WI38 (cell line): ENCODE results near the gene NXT1.

Experiments
- H3K4me3 ChIP-seq: 2 replicates; pipeline ENCODE4 v1.5.1; 2011; ENCODE audit warnings: low read depth, mild to moderate bottlenecking, control low read depth, low read length
- CTCF ChIP-seq: IDR thresholded peaks from 2 replicates; pipeline ENCODE4 v1.5.1; 2012; ENCODE audit warnings: low read depth, mild to moderate bottlenecking, control low read depth, low read length

The NXT1 gene

GRCh38 chr20:23331450-23332350 lies 18.9 kb upstream of the NXT1 start:
- no peak overlapping the region for H3K4me3 ChIP-seq
- TF ChIP-seq CTCF, result no peak

- no peak for TF ChIP-seq CTCF
- no peak overlapping the region for H3K4me3 ChIP-seq
Observed at GRCh38 chr20:23332467-23332866, 18.1 kb upstream of the NXT1 start.

- no peak for TF ChIP-seq CTCF
Observed at GRCh38 chr20:23334111-23334510, 16.5 kb upstream of the NXT1 start.

DNA sequence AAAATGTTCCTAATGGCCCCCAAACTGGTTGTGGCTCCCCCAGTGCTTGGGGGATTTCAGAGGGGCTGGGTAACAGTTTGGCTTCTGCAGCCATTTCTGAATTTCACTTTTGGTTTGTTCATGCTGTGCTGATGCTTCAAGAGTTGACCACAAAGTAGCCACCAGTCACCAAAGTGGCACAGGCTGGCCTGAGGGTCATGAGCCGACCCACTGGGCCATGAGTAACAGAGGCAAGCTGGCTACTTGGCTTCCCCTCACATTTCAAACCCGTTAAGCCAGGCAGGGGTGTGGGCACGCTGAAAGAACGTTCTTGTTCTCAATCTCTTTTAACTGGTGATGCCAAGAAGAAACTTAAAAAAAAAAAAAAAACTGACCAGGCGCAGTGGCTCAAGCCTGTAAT lies 15.1 kb upstream of the NXT1 start:
- no peak overlapping the region for H3K4me3 ChIP-seq
- TF ChIP-seq CTCF, result no peak

More at GRCh38 chr20:23334111-23334510, 16.5 kb upstream of the NXT1 start:
- no peak overlapping the region for H3K4me3 ChIP-seq

DNA sequence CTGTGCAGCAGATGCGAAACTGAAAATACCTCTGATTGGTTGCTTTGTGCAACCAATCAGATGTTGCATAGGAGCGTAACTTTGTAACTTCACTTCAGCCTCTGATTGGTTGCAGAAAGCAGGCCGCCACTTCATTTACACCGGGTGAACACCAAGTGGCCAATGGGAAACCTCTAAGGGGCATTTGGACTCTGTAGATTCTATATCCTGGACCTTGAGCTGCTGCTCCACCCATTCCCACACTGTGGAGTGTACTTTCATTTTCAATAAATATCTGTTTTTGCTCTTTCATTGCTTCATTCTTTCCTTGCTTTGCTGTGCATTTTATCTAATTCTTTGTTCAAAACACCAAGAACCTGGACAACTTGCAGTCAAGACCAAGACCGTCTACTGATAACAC lies 14.1 kb upstream of the NXT1 start:
- no peak for TF ChIP-seq CTCF
- H3K4me3 ChIP-seq, result no peak overlapping the region

GRCh38 chr20:23337312-23337711 lies 13.3 kb upstream of the NXT1 start:
- H3K4me3 ChIP-seq, result no peak overlapping the region
- TF ChIP-seq CTCF, result no peak

- no peak for TF ChIP-seq CTCF
- H3K4me3 ChIP-seq, result no peak overlapping the region
Observed at GRCh38 chr20:23339986-23340385, 10.6 kb upstream of the NXT1 start.
